IPS-18c (cell line): ENCODE results near the gene ZNF718.
"Not testable (repeated sequence)": the region's sequence is repeated elsewhere in the genome, so short reads cannot be mapped to it uniquely, and the experiment has no call there.

Source experiments
- H3K4me3 ChIP-seq: 2 replicates; pipeline ENCODE4 v1.7.0; 2013; ENCODE audit warnings: low read depth, mild to moderate bottlenecking, low read length, moderate library complexity; ENCODE audit not compliant: insufficient read depth
- H3K9me3 ChIP-seq: one replicate; pipeline ENCODE4 v1.6.1; 2013; ENCODE audit warnings: mild to moderate bottlenecking, low read length, moderate library complexity; ENCODE audit not compliant: control insufficient read depth, insufficient read depth

ZNF718 gene

DNA sequence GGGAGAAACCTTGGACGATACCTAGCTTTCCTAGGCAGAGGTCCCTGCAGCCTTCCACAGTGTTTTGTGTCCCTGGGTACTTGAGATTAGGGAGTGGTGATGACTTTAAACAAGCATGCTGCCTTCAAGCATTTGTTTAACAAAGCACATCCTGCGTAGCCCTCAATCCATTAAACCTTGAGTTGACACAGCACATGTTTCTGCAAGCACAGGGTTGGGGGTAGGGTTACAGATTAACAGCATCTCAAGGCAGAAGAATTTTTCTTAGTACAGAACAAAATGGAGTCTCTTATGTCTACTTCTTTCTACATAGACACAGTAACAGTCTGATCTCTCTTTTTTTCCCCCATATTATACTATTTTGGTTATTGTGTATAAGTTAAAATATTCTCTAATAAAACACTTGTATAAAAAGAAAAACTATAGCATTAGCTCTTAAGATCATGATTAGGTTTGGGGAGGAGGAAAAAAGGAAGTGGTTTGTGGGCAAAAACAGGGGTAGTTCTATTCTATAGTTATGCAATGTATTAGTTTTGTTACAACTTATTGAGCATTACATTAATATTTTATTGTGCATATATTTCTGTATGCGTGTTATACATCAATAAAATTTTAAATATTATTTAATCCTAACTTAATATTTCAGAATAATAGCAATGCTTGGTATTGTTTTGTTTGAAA is 84.3 kb downstream of the ZNF718 start:
- not testable (repeated sequence) for H3K4me3 ChIP-seq
- peaks cover 36% of the 10 kb centered on the region for H3K9me3 ChIP-seq

DNA sequence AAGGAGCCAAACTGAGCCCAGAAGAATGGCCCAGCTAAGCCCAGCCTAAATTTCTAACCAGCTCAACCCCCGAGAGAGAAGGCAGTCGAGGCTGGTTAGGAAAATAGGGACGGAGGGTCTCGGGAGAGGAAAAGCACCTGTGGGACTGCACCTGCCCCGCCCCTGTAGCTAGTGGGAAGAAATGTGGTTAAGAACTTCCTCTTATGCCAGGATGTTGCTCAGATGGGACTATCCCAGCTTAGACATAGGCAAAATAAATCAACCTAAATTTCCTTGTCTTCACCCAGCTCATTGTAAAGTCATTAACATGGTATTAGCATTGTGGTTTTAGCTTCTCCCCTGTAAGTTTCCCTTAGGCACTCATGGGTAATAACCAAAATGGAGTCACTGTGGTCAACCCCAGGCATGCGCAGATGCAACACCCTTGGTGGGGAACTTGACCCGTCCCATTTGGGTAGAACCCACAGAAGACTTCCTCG is 86.8 kb downstream of the ZNF718 start:
- H3K9me3 ChIP-seq = peaks cover 21% of the 10 kb centered on the region
- H3K4me3 ChIP-seq = no peak overlapping the region

DNA sequence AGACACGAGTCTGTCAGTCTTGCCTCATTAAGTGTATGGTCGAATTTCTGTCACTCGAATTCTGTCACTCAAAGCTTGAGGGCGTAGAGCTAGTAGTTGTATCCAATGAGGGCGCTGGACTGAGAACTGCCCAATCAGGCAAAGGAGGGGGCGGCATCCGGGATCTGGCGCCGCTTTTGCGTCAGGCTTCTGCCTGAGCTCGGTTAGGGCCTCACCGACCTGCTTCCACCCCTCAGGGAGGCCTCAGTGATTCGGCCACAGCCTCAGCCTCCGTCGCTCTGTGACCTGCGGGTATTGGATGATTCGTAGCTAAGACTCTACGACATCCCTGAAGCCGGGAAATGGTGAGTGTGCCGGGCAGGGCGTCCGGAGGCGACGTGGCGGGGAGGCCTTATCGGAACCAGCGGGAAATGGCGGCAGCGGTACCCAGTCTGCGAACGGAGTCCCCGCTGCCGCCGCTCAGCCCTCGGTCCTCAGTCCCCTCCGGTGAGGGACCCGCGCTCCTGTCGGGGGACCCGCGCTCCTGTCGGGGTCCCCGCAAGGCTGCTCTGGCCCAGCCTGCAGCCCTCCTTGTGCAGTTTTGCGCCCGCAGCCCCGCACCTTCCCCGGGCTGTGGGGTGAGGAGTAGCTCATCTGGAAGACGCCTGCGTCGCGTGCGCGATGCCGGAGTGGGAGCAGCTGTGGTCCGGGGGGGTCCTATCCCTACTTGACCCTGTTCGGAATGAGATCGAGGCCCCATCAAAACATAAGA is 88.3 kb downstream of the ZNF718 start:
- Histone ChIP-seq H3K9me3 (peaks cover 13% of the 10 kb centered on the region), H3K4me3 (peak overlapping the region; percentile 55)

DNA sequence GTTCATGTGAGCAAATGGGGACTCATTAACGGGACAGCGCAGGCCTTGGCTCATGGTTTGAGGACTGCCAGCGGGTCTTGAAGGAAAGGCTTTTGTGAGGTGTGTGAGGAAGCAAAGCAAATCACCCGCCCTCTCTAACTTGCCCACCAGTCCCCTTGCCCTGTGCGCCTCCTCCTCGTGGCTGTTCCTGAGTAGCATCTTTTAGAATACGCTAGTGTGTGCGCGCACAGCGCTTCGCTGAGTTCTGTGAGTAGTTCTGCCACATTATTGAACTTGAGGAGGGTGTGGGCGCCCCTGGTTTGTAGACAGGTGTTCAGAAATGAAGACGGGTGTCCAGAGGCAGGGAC is 88.9 kb downstream of the ZNF718 start:
- Histone ChIP-seq H3K9me3 (peaks cover 13% of the 10 kb centered on the region), H3K4me3 (peak overlapping the region; percentile 55)
